Right ventricle myocardium inferior (tissue), 1 donor: ENCODE results near the gene SMG7. TPM values are rescaled to one million over a fixed set of nuclear protein-coding genes. Genes with fewer than 3 reads are reported as not detected.

Source experiments
- ATAC-seq: fragments of 200-7000 bp; cut with Tn5 transposase; one replicate; pipeline ENCODE4 v1.9.1; 2020; ENCODE audit warnings: mild to moderate bottlenecking, moderate library complexity
- DNase-seq: peaks from one replicate; pipeline ENCODE4 v3.0.0; 2021; ENCODE audit errors: missing footprints
- intact Hi-C: fragments of 100-400 bp; cut with DNase I; formaldehyde crosslinking; loops from one replicate; pipeline ENCODE4 v1.11.0; 2022
- total RNA-seq: library from RNA; stranded (reverse); fragmentation: NEBNext Ultra II Directional; extraction: Animal tissue kit (Norgen Biotek cat#: 25700); gene quantifications from one replicate; pipeline ENCODE4 v1.2.1, GENCODE V29; 2021
- donor health status: DM: no; HTN: yes; CAD: no; lungs with severe emphysema.

The SMG7 gene
- total RNA-seq, 1 donor from 2014 or later, result 45.5 TPM

DNA sequence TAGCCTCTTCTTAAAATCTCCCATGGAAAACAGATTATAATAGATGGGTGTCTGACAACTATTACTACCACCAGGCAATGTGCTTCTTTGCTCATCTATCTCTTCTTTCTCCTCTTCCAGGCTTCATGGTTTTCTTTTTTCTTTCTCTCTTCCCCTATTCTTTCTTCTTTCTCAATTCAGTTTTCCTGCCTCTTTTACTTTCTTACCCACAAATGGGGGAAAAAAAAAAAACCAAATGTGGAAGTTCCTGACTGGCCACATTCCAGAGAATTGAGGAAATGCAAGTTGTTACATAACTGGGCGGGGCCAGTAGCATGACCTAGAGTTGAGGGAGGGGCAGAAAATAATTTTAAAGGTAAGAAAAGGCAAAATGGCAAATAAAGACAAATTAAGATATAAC, 10.9 kb upstream of the SMG7 start:
- DNase-seq (peak; percentile 34), ATAC-seq (no peak)
- intact Hi-C loops, result no loop called here

DNA sequence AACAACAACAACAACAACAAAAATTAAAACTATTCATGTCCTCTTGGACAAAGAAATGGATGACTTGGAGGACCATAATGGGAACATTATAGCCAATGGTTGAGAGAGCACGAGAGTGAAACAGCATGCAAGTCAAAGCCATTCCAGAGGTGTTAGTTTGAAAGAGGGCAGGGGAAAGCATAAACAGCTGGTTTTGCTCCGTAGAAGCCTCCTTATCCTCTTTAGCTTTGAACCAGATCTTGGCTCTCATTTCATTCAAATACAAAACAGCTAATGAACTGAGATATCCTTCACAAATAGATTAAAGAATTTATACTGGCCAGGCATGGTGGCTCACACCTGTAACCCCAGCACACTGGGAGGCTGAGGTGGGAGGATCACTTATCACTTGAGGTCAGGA, 8.7 kb upstream of the SMG7 start:
- ATAC-seq, result no peak
- intact Hi-C loops, result no loop called here
- no peak for DNase-seq

DNA sequence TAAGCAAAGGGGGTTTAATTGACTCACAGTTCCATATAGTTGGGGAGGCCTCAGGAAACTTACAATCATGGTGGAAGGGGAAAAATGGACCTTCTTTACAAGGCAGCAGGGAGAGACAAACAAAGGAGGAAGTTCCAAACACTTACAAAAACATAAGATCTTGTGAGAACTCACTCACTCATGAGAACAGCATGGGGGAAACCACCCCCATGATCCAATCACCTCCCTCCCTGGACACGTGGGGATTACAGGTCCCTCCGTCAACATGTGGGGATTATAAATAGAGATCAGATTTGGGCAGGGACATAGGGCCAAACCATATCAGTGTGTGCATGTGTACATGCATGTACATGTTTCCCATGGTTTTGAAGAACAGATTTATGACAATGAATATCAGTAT, 5.5 kb upstream of the SMG7 start:
- ATAC-seq, result no peak
- intact Hi-C loops, result no loop called here
- no peak for DNase-seq

DNA sequence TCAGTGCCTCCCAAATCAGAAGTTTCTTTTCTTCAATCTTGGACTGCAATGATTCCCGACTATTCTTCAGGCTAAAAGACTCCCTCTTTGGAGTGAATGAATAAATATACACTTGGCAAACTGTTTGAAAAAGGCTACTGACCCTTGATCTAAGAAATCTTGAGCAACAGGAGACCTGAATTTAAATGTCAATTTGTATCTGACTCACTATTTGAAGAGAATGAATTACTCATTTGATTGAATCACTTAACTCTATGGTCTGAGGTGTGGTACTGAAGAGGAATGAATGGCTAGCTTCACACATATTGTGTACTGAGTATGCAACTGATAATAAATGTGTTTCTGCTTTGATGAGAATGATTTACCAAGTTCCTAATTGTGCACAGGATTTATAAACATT, 4.6 kb upstream of the SMG7 start:
- intact Hi-C loops, result no loop called here

DNA sequence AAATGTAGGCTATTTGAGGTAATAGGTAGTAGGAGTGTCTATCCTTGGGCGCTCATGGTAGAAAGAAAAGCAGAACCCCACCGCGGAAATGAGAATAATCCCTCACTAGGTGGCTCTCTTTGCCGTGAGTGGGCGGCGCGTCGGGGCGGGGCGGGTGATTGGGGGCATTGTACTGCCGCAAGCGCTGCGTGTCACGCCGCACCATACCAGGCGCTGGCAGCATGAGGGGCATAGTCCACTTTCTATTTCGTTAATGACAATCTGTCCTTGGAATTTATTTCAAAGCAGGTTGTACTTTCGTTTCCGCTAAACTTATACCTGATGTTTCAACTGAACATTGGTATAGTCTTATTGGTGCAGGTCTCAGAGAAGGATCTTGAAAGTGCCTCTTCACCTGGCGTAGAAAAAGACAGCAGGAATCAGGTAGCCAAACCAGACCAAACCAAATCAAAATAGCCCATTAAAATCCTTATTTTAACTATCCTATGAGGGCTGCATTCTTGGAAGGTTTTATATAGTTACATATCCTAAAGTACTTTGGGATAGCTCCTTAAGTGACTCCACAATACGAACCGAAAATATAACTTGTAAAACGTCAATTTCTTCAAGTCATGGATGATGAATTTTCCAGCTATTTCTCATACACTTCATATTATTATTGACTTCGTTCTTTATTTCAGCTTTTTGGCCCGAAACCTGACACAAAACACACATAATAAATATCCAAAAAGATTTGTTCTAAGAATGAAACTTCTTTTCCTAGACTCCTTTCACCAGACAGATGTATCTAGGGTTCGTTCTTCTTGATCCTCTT, 1.9 kb upstream of the SMG7 start:
- peak; percentile 53 for ATAC-seq
- intact Hi-C loops, result loop anchor here (2.0 to 10.0 kb wide), 4 partner anchors 72 to 434 kb away; no protein-coding TSS in a partner anchor
- DNase-seq, result peak; percentile 94

More for the DNA sequence above, 4.6 kb upstream of the SMG7 start:
- ATAC-seq, result no peak
- no peak for DNase-seq

DNA sequence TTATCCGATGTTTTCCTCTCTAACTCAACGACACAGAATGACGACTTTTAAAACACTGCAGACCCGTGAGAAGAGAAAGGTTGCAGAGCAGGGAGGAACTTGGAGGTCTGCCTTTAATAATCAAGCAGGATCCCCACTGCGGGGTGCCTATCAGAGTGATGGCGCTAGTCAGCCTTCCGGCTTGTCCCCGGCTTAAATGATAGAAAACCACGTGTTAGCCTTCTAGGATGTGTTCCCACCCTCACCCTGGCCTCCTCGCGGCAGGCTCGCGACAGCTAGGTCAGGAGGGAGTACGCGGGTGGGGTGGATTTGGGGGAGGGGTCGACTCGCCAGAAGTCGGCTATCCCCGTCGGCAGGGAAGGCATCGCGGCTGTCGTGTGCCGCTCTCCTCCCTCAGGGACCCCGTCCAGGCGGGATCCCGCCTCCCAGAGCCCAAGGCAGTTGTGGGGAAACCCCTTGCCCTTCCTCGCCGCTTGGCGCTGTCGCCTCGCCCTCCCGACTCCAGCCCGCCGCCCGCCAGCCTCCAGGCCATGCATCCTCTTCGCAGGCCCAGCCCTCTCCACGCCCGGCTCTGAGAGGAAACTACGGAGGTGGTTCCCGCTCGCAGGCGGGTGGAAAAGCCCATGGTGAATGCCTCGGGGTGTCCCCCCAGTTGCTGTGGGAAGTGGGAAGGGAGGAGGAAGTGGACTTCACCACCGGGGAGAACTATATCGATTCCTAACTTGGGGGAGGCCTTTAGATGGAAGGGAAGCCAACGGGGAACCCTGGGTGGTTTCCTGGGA, 1.1 kb upstream of the SMG7 start:
- DNase-seq, result peak; percentile 91
- ATAC-seq, result peak; percentile 49
- intact Hi-C loops, result loop anchor here (2.0 to 10.0 kb wide), 4 partner anchors 72 to 434 kb away; no protein-coding TSS in a partner anchor

DNA sequence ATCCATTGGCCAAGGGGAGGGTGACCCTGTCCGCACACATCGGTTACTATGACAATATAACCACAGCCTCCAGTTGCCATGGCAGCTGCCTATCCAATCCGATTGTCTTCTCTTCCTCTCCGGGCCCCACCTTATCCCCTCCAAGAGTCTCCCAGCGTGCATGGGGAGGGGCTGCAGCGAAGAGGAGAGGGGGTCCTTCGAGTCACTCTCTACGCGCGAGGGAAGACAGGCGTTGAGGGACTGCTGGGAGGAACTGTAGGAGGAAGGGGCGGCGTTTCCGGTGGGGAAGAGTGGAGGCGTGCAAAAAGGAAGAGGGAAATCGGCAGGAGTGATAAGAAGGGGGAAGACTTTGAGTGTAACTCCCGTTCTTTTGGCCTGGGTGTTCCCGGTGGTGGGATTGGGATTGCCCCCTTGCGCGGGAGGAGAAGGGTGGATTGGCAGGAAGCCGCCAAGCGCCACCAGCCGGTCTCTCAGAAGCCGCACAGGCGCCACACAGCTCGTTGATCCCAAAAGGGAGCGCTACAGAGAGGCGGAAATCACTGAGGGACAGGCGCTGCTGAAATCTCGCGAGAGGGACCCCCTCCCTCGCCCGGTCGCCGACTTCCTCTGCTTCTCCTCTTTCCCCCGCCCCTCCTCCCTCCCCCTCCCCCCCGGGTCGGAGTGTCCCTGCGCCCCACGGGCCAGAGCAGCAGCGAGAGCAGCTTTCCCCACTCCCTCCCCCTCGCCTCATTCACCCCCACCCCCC, 384 bp upstream of the SMG7 start:
- DNase-seq (peak; percentile 98), ATAC-seq (peak; percentile 89)
- intact Hi-C loops, result loop anchor here (1.0 to 10.0 kb wide), 5 partner anchors 71 to 433 kb away; partner anchors contain the start of gene ARPC5

DNA sequence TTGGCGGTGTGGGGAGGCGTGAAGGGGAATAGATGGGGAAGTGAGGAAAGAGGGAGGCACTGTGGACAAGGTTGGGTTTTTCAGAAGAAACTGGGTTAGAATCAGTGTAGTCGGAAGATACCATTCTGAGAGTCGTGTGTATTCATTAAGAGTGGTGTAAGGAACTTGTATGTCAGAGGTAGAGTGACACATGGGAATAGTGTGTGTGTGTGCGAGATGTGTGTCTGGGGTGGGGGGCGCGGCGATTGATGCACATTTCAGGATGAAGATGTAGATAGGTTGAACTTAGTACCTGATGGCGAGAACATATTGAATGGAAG, 878 bp downstream of the SMG7 start:
- DNase-seq (peak; percentile 37), ATAC-seq (no peak)
- intact Hi-C loops, result loop anchor here (5.0 to 10.0 kb wide), 2 partner anchors 149 to 432 kb away; no protein-coding TSS in a partner anchor

DNA sequence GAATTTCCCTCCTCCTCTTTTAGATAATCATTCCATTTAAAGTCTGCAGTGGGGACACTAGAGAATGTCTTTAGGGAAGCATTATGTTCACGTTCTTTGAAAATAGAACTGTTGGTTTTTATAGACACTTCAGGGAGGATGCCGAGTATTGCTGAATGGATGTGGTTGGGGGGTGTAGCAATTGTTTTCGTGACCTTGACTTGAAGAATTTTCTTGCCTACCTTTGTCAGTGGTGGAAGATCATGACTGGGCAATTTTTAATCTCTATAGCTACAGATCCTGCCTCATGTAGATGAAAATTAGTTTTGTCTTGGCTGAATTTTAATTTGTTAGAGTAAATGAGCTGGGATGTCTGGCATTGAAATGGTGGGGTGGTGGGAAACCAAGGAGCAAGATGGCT, 3.8 kb downstream of the SMG7 start:
- DNase-seq (no peak), ATAC-seq (no peak)
- intact Hi-C loops, result loop anchor here (10.0 kb wide), 1 partner anchor 429 kb away; no protein-coding TSS in a partner anchor

DNA sequence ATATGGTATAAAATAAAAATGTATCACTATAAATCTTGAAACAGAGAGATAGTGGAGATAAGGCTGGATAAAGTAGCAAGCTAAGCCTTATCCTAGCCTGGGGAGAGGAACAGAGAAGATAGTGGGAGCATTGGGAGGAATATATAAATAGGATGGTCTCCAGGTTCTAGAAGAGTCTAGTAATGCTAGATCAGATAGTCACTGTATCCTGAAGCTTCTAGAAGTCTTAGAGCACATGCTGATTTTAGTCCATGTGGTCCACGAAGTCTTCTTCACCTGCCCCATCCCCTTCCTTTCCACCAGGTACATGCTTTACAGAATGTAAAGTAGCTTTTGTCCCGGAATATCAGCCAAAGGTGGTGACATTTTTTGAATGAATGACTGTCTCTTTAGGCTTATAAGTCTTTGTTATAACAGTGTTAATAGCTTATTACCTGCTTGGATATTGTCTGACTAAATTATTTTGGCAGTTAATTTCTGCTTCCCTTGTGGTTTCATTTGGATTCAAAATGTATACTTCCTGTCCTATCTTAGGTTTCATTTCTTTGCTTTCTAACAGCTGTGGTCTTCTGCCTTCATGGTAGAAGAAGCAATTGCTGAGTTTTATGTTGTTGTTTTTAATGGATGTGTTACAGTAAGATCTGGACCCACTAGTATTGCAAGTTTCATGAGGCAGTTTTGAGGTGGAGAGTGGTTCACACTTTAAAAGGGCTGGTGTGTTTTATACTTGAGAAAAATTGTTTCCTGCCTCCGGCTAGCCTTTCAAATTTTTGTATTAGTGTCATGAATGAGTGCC, 5.9 kb downstream of the SMG7 start:
- ATAC-seq (no peak), DNase-seq (no peak)
- intact Hi-C loops, result loop anchor here (10.0 kb wide), 1 partner anchor 427 kb away; no protein-coding TSS in a partner anchor

DNA sequence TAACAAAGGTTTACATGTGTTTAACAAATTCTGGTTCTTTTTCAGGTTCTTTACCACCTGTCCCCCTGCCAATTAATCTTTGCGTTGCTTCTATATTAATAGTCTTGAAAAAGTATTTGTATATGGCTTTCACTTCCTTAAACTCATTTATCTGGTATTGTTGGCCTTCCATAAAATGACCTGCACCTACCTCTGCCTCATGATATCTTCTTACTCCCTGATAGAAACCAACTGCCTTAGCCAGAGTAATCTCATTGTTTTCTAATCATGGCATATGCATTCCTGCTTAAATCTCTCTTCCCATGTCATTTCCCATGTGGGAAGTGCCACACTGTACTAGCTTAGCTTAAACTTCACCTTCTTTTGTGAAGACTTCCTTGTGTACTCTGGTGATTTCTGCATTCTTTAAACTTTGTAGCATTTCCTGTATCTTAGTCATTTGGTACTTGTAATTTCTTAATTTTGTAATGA, 8.7 kb downstream of the SMG7 start:
- intact Hi-C loops, result no loop called here
- ATAC-seq, result peak; percentile 57
- no peak for DNase-seq

DNA sequence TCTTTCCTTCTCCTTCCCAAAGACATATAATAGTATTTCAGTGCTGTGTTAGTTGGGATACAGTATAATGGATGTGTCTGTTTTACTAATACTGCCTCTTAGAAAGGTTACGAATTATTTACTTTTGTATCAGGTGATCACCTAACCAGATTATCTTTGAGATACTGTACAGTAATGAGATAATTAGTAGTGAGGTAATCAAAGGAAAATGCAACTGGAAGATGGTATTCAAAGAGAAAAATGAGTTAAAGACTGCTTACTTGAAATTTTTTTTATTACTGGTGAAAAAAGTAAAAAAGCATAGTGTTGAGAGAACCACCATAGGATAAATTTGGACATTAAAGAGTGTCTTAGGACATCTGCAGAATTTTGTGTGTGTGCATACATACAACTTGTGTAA, 10.9 kb downstream of the SMG7 start:
- intact Hi-C loops, result no loop called here
- DNase-seq (no peak), ATAC-seq (no peak)

DNA sequence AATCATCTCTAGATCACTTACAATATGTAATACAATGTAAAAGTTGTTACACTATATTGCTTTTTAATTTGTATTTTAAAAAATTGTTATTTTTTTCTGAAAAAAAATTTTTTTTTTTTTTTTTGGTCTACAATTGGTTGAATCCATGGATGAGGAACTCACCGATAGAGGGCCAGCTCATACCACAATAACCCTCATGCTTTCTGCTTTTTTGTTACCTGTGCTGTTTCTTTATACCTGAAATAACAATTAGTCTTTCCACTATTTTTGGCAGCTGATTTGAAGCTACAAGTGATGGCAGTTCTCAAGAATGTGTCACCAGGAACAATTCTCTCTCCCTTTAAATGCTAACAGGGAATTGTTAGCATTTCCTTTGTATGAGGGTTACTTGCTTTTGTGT, 12.0 kb downstream of the SMG7 start:
- DNase-seq, result no peak
- intact Hi-C loops, result no loop called here
- no peak for ATAC-seq

DNA sequence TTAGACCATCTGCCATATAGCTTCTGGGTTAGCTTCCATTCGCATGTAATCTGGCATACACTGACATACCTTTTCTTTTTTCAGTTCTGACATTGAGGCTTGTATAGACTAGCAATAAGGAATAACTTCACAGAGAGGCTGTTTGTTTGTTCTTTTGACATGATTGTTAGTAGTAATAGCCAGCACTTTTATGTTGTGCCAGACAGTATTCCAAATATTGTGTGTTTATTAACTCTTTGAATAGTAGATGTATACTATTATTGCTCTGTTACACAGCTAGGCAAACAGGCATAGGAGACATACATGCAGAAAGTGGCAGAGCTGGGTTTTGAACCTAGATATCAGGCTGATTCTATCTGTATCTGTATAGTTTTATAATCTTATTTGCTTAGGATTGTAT, 12.6 kb downstream of the SMG7 start:
- DNase-seq, result no peak
- no peak for ATAC-seq
- intact Hi-C loops, result no loop called here

DNA sequence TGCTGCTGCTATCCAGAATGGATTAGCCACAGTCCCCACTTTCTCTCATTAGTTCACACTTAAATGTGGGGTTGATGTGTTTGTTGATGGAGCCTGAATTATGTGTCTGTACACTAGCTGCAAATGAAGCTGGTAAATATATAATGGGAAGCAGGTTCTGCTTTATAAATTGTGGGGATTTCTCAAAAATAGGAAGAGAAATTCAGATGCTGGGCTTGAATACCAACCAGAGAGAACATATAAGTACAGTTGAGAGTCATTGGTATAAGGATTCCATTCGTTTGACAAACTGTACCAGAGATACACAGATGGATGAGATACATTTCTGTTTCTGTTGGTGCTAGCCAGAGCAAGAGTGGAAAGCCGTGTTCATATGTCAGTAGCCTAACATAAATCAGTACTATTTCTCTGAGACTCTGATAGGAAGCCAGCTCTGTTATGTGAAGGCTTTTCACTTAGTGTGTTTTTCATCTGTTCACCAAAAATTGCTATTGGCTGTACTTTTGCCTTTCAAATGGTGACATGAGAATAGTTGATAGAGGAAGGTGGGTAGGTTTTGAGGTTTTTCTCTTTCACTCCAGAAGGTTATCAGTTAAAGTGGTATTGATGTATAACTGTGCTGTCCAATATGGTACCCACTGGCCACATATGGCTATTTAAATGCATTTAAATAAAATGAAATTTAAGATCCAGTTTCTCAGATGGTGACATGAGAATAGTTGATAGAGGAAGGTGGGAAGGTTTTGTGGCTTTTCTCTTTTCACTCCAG, 15.6 kb downstream of the SMG7 start:
- no peak for ATAC-seq
- intact Hi-C loops, result no loop called here
- DNase-seq, result no peak

DNA sequence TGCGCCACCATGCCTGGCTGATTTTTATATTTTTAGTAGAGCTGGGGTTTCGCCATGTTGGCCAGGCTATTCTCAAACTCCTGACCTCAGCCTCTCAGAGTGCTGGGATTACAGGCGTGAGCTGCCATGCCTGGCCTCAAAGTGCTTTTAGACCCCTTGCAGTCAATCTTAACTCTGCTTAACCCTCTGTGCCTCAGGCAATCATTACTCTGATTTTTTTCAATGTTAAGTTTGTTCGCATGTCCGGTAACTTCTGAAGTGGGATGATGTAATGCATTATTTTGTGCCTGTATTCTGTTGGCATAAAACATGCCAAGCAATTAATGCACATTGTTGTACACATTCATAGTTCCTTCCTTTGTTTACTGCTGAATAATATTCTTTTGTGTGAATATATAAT, 18.6 kb downstream of the SMG7 start:
- ATAC-seq (no peak), DNase-seq (no peak)
- intact Hi-C loops, result no loop called here

DNA sequence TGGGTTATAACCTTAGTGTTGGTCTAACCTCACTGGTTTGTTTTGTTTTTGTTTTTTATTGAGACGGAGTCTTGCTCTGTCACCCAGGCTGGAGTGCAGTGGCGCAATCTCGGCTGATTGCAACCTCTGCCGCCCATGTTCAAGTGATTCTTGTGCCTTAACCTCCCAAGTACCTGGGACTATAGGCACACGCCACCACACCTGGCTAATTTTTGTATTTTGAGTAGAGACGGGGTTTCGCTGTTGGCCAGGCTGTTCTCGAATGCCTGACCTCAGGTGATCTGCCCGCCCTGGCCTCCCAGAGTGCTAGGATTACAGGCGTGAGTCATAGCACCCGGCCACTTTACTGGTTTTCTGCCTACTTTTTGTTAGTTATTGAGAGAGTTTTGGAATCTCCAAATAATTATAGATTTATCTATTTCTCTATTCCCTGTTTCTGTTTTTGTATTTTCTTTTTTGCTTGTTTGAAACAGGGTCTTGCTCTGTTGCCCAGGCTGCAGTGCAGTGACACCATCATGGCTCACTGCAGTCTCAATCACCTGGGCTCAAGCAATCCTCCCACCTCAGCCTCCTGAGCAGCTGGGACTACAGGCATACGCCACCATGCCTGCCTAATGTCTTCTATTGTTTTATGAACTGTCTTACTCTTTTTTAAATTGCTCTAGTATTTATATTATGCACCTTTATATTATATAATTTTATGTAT, 21.4 kb downstream of the SMG7 start:
- no peak for ATAC-seq
- intact Hi-C loops, result no loop called here
- DNase-seq, result no peak
